CD4-positive, alpha-beta T cell treated with Interferon alpha-2 for 1 hour (primary cell): ENCODE measurements around the gene OR2T1.
"Not testable (repeated sequence)": the region's sequence is repeated elsewhere in the genome, so short reads cannot be mapped to it uniquely, and the experiment has no call there.

ENCODE experiments used
- DNase-seq, 2 donors: peaks; one replicate each; pipeline ENCODE4 v3.0.0-alpha.2; 2020 to 2022

Gene OR2T1

DNA sequence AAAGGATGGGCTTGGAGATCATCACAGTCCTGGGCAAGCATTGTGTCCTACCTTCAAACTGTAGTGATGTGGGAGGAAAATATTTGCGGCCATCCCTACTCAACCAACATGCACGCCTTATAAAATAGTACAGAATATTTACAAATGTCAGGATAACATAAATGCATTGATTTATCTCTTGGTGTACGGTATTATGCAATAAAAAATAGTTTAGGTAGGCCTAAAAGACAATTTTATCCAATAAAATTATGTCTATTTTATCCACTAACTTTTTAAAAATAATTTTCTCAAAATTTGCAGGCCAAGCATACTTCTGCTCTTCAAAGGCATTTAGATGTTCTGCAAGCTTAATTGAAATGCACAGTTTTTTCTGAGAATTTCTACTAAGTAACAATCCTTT, at the start of gene OR2T1:
Gene OR2T1, plus strand, starts transcription at position 301 of the 400 bp plus-strand sequence. CDS start 3,100 bp downstream, outside the sequence.
- no peak for DNase-seq

DNA sequence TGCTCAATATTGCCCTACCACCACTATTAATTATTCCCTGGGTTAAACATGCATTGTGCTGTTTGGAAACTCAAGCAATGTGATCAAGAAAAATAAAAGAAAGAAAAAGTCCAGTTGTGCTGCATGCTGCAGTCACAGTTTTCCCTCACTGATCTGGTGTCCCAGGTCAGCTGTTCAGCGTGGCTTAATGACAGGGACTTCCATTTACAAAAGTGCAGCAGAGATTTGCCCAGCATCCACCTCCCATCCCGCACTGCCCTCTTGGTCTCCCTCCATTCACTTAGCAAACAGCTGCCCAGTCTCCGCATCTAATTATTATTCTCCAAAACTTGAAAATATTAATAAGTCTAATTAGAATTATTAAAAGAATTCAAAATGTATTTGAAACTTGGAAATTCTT, 43.4 kb upstream of the OR2T1 start:
- DNase-seq, result no peak

GRCh38 chr1:248361121-248361715, 41.6 kb upstream of the OR2T1 start, which contains the start of gene OR2T4:
Gene OR2T4 (plus strand): TSS chr1:248361665. CDS start chr1:248361665, 0 bp downstream.
- no peak for DNase-seq

- no peak for DNase-seq
Observed at GRCh38 chr1:248366609-248367008, 36.2 kb upstream of the OR2T1 start.

GRCh38 chr1:248372394-248372793, 30.5 kb upstream of the OR2T1 start:
- DNase-seq, result peak in 1 of 2 donors; percentile 4

GRCh38 chr1:248373761-248374160, 29.1 kb upstream of the OR2T1 start:
- DNase-seq, result no peak

DNA sequence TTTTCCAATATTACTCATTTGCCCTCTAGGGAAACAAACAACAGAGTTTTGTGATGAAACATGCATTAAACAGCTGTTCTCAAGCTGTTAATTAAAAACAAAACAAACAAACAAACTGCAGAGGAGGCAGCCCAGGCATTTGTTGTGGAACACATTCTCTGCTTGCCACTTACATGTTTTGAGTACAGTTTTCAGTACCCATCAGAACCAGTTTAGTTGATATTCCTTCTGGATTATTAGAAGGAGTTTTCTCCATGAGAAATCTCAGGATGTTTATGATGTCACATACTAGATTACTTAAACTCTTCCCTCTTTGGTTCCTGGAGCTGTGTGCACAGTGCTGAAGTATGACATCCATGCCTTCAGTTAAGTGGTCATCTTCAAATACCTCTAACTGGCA, 27.4 kb upstream of the OR2T1 start, which contains the start of gene OR2T6:
Gene OR2T6, plus strand, starts transcription at position 301 of the 400 bp plus-strand sequence. CDS start 11,863 bp downstream, outside the sequence.
- DNase-seq, result no peak

- DNase-seq, result no peak
Observed at GRCh38 chr1:248376916-248377315, 25.9 kb upstream of the OR2T1 start.

DNA sequence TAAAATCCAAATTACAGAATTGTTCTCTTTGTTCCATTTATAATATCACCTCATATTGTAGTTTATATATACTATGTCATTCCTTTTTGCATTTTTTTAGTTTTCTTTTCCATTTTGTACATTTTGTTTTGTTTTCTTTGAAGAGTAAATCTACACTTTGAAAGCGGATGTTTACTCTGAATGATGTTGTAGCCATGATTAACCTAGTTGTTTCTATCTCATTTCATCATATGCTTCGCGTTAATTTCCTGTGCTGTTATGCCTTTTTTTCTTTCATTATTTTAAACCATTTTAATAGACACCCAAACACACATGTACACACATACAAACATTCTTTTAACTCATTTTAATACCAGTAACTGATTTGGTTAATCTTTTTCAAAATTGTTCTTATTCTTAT, 22.0 kb upstream of the OR2T1 start:
- DNase-seq, result no peak

DNA sequence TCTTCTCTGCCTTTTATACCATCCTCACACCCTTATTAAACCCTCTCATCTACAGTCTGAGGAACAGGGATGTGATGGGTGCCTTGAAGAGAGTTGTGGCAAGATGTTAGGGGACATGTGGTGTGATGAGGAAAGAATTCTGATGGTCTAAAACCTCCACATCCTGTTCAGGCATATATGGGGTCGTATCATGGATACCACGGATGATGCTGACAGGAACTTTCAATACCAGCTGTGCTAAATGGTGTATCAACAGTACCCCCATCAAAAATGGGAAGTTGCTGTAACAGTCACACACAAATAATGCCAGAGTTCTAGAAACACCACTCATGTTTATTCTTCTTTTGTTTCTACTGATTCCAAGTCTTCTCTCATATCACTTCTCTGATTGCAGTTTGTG, 14.4 kb upstream of the OR2T1 start:
- DNase-seq, result no peak

DNA sequence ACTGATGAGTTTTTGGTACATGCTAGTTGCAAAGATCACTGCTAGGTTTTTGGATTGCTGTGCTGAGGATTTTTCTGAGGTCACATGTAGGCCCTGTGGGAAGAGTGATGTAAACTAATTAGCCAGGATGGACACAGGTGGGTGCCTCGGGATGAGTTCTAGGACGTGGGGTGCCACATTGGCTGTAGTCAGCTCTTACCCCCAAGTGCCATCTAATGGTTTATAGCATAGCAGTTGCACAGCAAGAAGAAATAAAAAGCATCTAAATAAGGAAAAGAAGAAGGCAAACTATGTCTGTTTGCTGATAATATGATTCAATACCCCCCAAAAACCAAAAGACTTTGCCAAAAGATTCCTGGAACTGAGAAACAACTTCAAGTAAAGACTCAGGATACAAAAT, 9.8 kb upstream of the OR2T1 start:
- no peak for DNase-seq

DNA sequence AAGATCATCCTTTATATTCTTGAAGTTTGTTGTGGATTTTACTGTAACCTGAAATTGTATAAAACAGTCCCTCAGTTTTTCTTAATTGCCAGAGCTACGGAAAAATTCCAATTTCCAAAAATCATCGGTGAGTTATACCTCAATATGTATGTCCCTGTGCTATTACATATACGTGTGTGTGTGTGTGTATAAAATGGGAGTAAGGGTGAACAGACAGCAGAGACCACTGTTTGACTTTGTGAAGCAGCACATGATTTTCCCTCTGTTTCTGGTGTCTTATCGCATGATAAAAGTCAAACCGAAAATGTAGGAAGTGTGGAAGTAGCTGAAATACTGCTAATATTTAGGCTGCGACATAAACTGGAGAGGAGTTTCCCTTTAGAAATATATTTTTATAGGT, 1.2 kb downstream of the OR2T1 start:
- DNase-seq, result no peak

GRCh38 chr1:248406721-248407692, 4.2 kb downstream of the OR2T1 start:
- DNase-seq, result no peak

DNA sequence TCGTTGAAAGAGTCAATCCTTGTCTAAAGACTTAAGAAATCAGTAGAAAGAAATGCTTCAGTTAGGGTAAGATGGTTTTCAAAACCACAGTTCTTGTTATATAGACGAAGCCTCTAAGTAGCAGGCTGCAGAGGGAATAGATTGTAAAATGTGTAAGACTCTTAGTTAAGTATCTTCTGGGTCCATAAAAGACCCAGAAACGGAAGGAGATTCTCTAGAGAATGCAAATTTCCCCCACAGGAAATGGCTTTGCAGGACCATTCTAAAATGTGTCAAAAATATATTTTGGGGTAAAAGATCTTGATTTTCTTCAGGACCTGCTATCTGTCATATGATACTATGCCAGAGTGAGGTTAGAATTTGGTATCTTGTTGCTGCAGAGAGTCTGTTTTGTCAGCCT, 13.4 kb downstream of the OR2T1 start:
- no peak for DNase-seq

DNA sequence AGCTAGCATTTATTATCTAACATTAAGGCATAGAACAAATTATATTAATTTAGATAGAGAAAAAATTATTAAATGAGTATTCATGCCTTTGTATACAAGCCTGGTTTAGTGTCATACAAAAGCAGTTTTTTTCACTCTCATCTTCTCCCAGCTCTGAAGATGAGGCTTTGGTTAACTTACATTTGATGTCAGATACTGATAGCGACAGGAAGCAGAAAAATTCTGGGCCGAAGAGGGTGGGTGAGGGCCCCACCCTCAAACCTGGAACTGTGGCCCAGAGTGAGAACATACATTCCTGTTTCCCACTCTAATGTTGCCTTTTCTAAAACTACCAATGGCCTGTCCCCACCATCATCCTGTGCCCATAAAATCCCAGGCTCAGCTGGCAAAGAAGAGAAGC, 15.0 kb downstream of the OR2T1 start:
- DNase-seq, result no peak

DNA sequence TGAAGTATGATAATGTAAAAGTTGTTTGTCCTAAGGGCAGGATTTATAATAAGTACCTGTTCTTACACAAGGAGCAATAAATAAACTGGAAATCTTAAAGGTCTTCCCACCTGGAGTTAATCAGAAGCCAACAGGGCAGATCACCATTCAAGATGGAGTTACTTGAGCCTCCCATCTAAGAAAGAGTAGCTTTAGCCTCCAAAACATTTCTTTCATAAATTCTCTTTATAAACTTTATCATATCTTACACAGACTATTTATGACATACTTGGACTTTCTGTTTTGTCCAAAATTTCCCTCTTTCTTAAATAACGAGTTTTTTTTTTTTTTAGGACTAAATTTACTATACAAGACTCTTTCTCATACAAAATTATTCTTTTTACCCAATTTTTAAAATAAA, 18.5 kb downstream of the OR2T1 start:
- no peak for DNase-seq

DNA sequence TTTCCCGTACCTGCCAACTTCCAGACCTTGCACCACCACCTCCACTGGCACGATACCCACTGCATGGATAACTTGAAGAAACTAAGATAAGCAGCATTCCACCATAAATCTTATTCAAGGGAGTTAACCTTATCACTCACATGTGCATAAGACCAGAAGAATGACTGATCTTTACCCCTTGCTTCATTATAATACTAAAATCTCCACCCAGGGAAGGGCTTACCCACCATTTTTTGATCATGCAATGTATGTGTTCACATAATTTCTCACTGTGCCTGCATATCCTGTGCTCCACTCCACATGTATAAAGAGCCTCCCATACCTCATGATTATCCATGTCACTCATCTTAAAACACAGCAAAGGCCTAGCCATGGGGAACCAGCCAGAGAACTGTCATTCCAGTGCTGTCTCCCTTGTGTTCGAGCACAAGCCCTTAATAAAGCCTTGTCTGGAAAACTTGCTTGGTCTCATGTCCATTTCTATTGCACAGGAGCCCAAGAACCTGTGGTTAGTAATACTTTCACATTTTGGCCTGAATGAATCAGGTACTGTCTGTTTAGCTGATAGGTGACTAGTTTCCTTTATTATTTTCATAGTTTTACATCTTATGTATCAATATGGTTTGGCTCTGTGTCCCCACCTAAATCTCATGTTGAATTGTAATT, 24.8 kb downstream of the OR2T1 start:
- DNase-seq, result not testable (repeated sequence)

GRCh38 chr1:248428192-248428533, 25.3 kb downstream of the OR2T1 start:
- not testable (repeated sequence) for DNase-seq

GRCh38 chr1:248431683-248432082, 28.8 kb downstream of the OR2T1 start:
- not testable (repeated sequence) for DNase-seq

DNA sequence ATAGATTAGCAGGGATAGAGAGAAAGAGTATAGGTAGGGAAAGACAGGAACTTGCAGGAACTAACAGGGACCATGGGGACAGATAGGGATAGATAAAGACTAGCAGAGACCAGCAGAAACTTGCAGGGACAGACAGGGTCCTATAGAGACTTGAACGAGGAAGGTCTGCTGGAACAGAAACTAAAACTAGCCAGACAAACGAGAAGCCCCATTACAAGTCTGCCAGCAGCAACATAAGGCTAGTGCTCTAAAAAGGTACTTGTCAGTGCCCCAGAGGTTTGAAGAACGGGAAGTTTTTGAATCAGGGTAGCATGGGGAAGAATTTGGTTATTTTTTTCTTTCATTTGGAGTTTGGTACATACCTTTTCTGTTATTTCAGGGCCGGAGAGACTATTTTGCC, 29.4 kb downstream of the OR2T1 start:
- not testable (repeated sequence) for DNase-seq

GRCh38 chr1:248433811-248434415, 31.1 kb downstream of the OR2T1 start:
- not testable (repeated sequence) for DNase-seq

DNA sequence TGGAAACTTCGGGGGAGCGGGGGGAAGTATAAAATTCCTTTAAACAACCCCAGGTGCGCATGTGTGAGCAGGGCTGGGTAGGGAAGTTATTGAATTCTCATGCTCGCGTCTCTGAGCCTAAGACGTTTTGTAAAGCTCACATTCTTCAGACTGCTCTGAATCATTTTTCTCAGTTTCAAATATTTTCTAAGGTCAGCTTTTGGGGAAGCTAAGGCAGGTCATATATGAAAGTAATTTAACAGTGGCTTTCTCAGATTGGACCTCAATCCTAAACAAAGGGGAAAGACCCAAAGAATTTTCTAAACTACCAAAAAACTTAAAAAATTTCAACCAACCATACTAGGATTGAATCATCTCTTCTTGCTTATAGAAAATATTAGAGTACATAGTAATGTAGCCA, 32.1 kb downstream of the OR2T1 start:
- DNase-seq, result not testable (repeated sequence)

GRCh38 chr1:248436303-248436702, 33.5 kb downstream of the OR2T1 start:
- DNase-seq, result not testable (repeated sequence)
